Measurements from ENCODE around the gene CTCFL.

GRCh38 chr20:57568088-57568896 is 43.4 kb upstream of the CTCFL start:
- TF ChIP-seq CTCF (IDR thresholded peaks at IDR 0.05) (no peak), POLR2A (IDR thresholded peaks at IDR 0.05) (no peak)
